Measurements from ENCODE around the gene PIK3CA. TPM values are rescaled to one million over a fixed set of nuclear protein-coding genes. Genes with fewer than 3 reads are reported as not detected.

PIK3CA gene
- total and polyA plus RNA-seq, 10 of the 15 experiments (the other 5 are each of a cell fraction or from before 2014, with no cell fraction given): 3.0 to 18.6 (median 9.0) TPM

DNA sequence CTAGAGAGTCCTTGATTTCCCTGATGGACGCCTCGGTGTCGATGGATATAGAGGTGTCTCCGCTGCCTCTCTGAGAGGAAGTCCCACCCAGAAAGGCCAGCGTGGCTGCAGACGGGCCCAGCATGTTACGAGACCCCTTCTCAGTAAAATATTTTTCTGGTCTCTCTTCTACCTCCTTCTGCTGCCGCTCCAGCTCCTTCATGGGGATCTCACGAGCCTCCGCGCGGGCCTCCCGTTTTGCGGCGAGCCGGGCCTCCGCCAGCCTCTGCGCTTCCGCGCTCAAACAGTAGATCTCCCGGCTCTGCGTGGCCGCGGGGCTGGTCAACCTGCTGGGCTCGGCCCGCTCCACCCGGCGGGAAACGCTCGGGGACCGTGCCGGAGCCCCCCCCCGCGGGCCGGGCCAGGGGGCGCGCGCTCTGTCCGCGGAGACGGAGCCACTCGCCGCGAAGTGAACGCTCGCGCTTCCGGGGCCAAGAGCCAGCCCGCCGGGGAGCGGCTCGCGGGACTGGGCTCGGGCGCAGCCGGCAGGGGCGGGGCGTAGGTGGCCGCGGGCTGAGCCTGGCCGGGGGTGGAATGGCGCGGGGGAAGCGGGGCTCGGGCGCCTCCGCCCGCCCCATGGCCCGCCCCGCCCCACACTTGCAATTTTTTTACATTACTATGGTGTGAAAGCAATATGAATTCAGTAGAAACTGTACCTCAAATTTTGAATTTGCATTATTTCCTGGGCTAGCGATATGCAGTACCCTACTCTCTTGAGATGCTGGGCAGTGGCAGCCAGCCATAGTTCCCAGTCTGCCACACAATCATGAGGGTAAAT, 113.0 kb downstream of the PIK3CA start:
- CTCF ChIA-PET: interaction anchor here (1.0 to 1.9 kb wide), 6 partner anchors 54 to 215 kb away, joined by 3 to 7 read pairs (median 4); no protein-coding TSS in a partner anchor
- peak overlapping the region; percentile 18 for H3K27ac ChIP-seq (ENCODE audit: control insufficient read depth, insufficient read depth)
- H3K4me1 ChIP-seq (ENCODE audit: control insufficient read depth, insufficient read depth, low read length): peaks cover 4% of the 10 kb centered on the region; the same call in 1 of the 2 replicates
- H3K9ac ChIP-seq (ENCODE audit: control insufficient read depth, insufficient read depth, low read length): peak overlapping the region; percentile 73
- RAD21 ChIA-PET (ENCODE audit: unreplicated experiment): interaction anchor here (1.0 to 1.6 kb wide), 2 partner anchors 60 to 191 kb away, joined by 4 to 6 read pairs; no protein-coding TSS in a partner anchor
- DNase-seq (ENCODE audit: low read depth, low spot score): no peak
- no TSS peak for BruUV-seq (replicated peaks)
- in situ Hi-C loops (cut with MboI): no loop called here
- WGBS (ENCODE audit: insufficient coverage, insufficient replicate concordance, low lambda C conversion rate, missing lambda C conversion rate): 33% methylated on average over 21 of the region's 71 CpGs
- SMC1A ChIA-PET (ENCODE audit: uncharacterized antibody, unreplicated experiment): interaction anchor here (0.6 to 1.9 kb wide), 12 partner anchors 12 to 291 kb away, joined by 3 to 8 read pairs (median 3); no protein-coding TSS in a partner anchor
- H3K4me2 ChIP-seq (ENCODE audit: control insufficient read depth, insufficient read depth): peak overlapping the region; percentile 77
- ATAC-seq: peak; percentile 96
- POLR2A ChIA-PET: interaction anchor here (1.0 kb wide), 1 partner anchor 112 kb away, joined by 3 read pairs; the partner anchor contains the start of gene PIK3CA
- peak overlapping the region; percentile 93 for H2AFZ ChIP-seq (ENCODE audit: control insufficient read depth, low read depth, low read length)
- H3K4me3 ChIP-seq: peak overlapping the region; percentile 88
- FAIRE-seq: no peak
- no peaks in the 10 kb centered on the region; the same call in 2 of the 3 replicates for H3K9me3 ChIP-seq (replicated peaks; ENCODE audit: control insufficient read depth, insufficient read depth, low read length)
- no peaks in the 10 kb centered on the region for H4K20me1 ChIP-seq (ENCODE audit: control insufficient read depth, insufficient read depth)
- H3K79me2 ChIP-seq (ENCODE audit: control insufficient read depth, insufficient read depth, low read length): no peaks in the 10 kb centered on the region; the same call in 1 of the 2 replicates
- H3K27me3 ChIP-seq (replicated peaks in 1 of 2; ENCODE audit: control insufficient read depth in 2 of 2, insufficient read depth in 2 of 2, low read length in 1 of 2): no peaks in the 10 kb centered on the region
- H3K36me3 ChIP-seq (ENCODE audit: control insufficient read depth in 2 of 2, insufficient read depth in 2 of 2, low read length in 1 of 2): no peaks in the 10 kb centered on the region
- intact Hi-C loops (cut with micrococcal nuclease; ENCODE audit: unreplicated experiment): loop anchor here (5.0 kb wide), 2 partner anchors 56 to 114 kb away; partner anchors contain the start of gene PIK3CA
- TF ChIP-seq CREM (IDR thresholded peaks at IDR 0.05; ENCODE audit: low read depth) (no peak), ZNF384 (IDR thresholded peaks at IDR 0.05; ENCODE audit: borderline replicate concordance, low read depth, low read length) (peak; percentile 43; the same call in 1 of the 2 replicates), GATAD2B (conservative IDR thresholded peaks at IDR 0.05; ENCODE audit: low read depth) (peak; percentile 91), FOXM1 (IDR thresholded peaks at IDR 0.05; ENCODE audit: low read depth, low read length) (0 out of 2 replicates have a peak, but pooled peaks have one; percentile 17), RFX5 (IDR thresholded peaks at IDR 0.05; ENCODE audit: low read depth, low read length) (no peak), TAF1 (IDR thresholded peaks at IDR 0.05; ENCODE audit: borderline replicate concordance, low read depth, low read length) (peak; percentile 54; the same call in 1 of the 2 replicates), ETV6 (conservative IDR thresholded peaks at IDR 0.05 in 1 of 2, IDR thresholded peaks at IDR 0.05 in 1 of 2; ENCODE audit: borderline replicate concordance in 1 of 2, low read depth in 1 of 2) (no peak), PML (IDR thresholded peaks at IDR 0.05; ENCODE audit: low read length) (no peak), LARP7 (IDR thresholded peaks at IDR 0.05) (peak; percentile 86), TARDBP (IDR thresholded peaks at IDR 0.05; ENCODE audit: borderline replicate concordance) (no peak), NRF1 (conservative IDR thresholded peaks at IDR 0.05; ENCODE audit: low read depth, low read length) (no peak), MEF2B (IDR thresholded peaks at IDR 0.05; ENCODE audit: partially characterized antibody, poor library complexity, severe bottlenecking) (no peak), NR2C2 (IDR thresholded peaks at IDR 0.05; ENCODE audit: borderline replicate concordance, control insufficient read depth, insufficient read length, low read depth) (no peak), ZNF24 (IDR thresholded peaks at IDR 0.05) (0 out of 2 replicates have a peak, but pooled peaks have one; percentile 49), TBL1XR1 (IDR thresholded peaks at IDR 0.05; ENCODE audit: low read depth, low read length) (no peak)
- TF ChIP-seq, protein P1, sequence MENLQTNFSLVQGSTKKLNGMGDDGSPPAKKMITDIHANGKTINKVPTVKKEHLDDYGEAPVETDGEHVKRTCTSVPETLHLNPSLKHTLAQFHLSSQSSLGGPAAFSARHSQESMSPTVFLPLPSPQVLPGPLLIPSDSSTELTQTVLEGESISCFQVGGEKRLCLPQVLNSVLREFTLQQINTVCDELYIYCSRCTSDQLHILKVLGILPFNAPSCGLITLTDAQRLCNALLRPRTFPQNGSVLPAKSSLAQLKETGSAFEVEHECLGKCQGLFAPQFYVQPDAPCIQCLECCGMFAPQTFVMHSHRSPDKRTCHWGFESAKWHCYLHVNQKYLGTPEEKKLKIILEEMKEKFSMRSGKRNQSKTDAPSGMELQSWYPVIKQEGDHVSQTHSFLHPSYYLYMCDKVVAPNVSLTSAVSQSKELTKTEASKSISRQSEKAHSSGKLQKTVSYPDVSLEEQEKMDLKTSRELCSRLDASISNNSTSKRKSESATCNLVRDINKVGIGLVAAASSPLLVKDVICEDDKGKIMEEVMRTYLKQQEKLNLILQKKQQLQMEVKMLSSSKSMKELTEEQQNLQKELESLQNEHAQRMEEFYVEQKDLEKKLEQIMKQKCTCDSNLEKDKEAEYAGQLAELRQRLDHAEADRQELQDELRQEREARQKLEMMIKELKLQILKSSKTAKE (IDR thresholded peaks at IDR 0.05; ENCODE audit: low read depth, poor library complexity, severe bottlenecking): no peak
- TF ChIP-seq, protein P2, sequence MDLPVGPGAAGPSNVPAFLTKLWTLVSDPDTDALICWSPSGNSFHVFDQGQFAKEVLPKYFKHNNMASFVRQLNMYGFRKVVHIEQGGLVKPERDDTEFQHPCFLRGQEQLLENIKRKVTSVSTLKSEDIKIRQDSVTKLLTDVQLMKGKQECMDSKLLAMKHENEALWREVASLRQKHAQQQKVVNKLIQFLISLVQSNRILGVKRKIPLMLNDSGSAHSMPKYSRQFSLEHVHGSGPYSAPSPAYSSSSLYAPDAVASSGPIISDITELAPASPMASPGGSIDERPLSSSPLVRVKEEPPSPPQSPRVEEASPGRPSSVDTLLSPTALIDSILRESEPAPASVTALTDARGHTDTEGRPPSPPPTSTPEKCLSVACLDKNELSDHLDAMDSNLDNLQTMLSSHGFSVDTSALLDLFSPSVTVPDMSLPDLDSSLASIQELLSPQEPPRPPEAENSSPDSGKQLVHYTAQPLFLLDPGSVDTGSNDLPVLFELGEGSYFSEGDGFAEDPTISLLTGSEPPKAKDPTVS (IDR thresholded peaks at IDR 0.05; ENCODE audit: low read depth, low read length): no peak

Data from GM12878 (cell line).